Fibroblast of villous mesenchyme (primary cell): Measurements from ENCODE around the gene ELN. TPM values are rescaled to one million over a fixed set of nuclear protein-coding genes. Genes with fewer than 3 reads are reported as not detected.

ENCODE experiments used
- DNase-seq: peaks from one replicate; pipeline ENCODE4 v3.0.0-alpha.2; 2010; ENCODE audit warnings: low read depth
- H3K4me3 ChIP-seq: 2 replicates; pipeline ENCODE4 v1.5.1; 2011; ENCODE audit warnings: low read depth, mild to moderate bottlenecking, low read length
- CTCF ChIP-seq: IDR thresholded peaks from 2 replicates; pipeline ENCODE4 v1.5.1; 2012; ENCODE audit warnings: low read depth, mild to moderate bottlenecking, low read length; ENCODE audit not compliant: insufficient read depth
- total RNA-seq: library from RNA; depleted of rRNA; stranded (reverse); fragments of >200 nt; gene quantifications from 2 replicates; pipeline ENCODE4 v1.2.3, GENCODE V29; 2012

ELN gene
- total RNA-seq, 1 donor: under 0.01 TPM

GRCh38 chr7:74099031-74099430 lies 71.1 kb downstream of the ELN start:
- no peak overlapping the region for H3K4me3 ChIP-seq
- DNase-seq: no peak
- no peak for TF ChIP-seq CTCF

- no peak for TF ChIP-seq CTCF
- DNase-seq: peak; percentile 80
- no peak overlapping the region for H3K4me3 ChIP-seq
Measured at GRCh38 chr7:74101061-74101681, 73.2 kb downstream of the ELN start.

GRCh38 chr7:74103219-74103772 lies 75.3 kb downstream of the ELN start:
- no peak for TF ChIP-seq CTCF
- no peak for DNase-seq
- no peak overlapping the region for H3K4me3 ChIP-seq

GRCh38 chr7:74104702-74105101 lies 76.7 kb downstream of the ELN start:
- no peak for TF ChIP-seq CTCF
- no peak overlapping the region for H3K4me3 ChIP-seq
- no peak for DNase-seq

GRCh38 chr7:74105992-74106391 lies 78.0 kb downstream of the ELN start:
- no peak overlapping the region for H3K4me3 ChIP-seq
- no peak for DNase-seq
- no peak for TF ChIP-seq CTCF

GRCh38 chr7:74106846-74107245 lies 78.9 kb downstream of the ELN start:
- no peak overlapping the region for H3K4me3 ChIP-seq
- TF ChIP-seq CTCF: no peak
- no peak for DNase-seq

- DNase-seq: no peak
- H3K4me3 ChIP-seq: no peak overlapping the region
- no peak for TF ChIP-seq CTCF
Measured at GRCh38 chr7:74115326-74115725, 87.4 kb downstream of the ELN start.
